Cardiac muscle cell (in vitro differentiated cells and primary cell): ENCODE data around the gene PRDM1. TPM values are rescaled to one million over a fixed set of nuclear protein-coding genes. Genes with fewer than 3 reads are reported as not detected.
A peak's percentile ranks its signal among the peaks of the same experiment; 100 is the strongest.

Source experiments
- DNase-seq, 2 donors: peaks; one replicate each; pipeline versions ENCODE4 v3.0.0 to v3.0.0-alpha.2; 2010 to 2017; ENCODE audit warnings: low read depth in 1 of 2, low spot score in 1 of 2
- H3K27ac ChIP-seq: fragments of 200-600 bp; sonication (generic); 2 replicates; pipeline ENCODE4 v1.5.1; 2016
- H3K27me3 ChIP-seq: fragments of 200-600 bp; sonication (generic); 2 replicates; pipeline ENCODE4 v1.6.0; 2016; ENCODE audit warnings: control low read depth
- H3K36me3 ChIP-seq: fragments of 200-600 bp; sonication (generic); 2 replicates; pipeline ENCODE4 v1.5.1; 2016; ENCODE audit warnings: control low read depth
- H3K4me1 ChIP-seq: fragments of 200-600 bp; sonication (generic); 2 replicates; pipeline ENCODE4 v1.8.1; 2017; ENCODE audit warnings: low read depth, mild to moderate bottlenecking, mixed run types
- H3K4me3 ChIP-seq: fragments of 200-600 bp; sonication (generic); 2 replicates; pipeline ENCODE4 v1.5.1; 2016; ENCODE audit warnings: mild to moderate bottlenecking
- H3K9me3 ChIP-seq: fragments of 200-600 bp; sonication (generic); 2 replicates; pipeline ENCODE4 v1.5.1; 2017; ENCODE audit warnings: low read depth, mild to moderate bottlenecking, control low read depth
- CTCF ChIP-seq: IDR thresholded peaks from 2 replicates; pipeline ENCODE4 v1.5.1; 2012; ENCODE audit warnings: low read depth, mild to moderate bottlenecking, low read length
- polyA plus RNA-seq: library from polyadenylated mRNA; unstranded; fragments of >200 nt; fragmentation: Nextera tagmentation; extraction: Ambion mirVana; gene quantifications from 2 replicates; pipeline ENCODE4 v1.2.1, GENCODE V29; 2016
- total RNA-seq: library from RNA; depleted of rRNA; stranded (reverse); fragments of >200 nt; gene quantifications from 2 replicates; pipeline ENCODE4 v1.2.3, GENCODE V29; 2016

PRDM1 gene
- total and polyA plus RNA-seq, 2 experiments from 2014 or later: 0.67 to 2.4 TPM

GRCh38 chr6:106097411-106098231 is 11.5 kb downstream of the PRDM1 start:
- Histone ChIP-seq H3K36me3 (no peaks in the 10 kb centered on the region), H3K27ac (no peak overlapping the region), H3K4me3 (peak overlapping the region; percentile 9)

GRCh38 chr6:106098383-106099234 is 12.5 kb downstream of the PRDM1 start:
- H3K27ac ChIP-seq: no peak overlapping the region
- no peaks in the 10 kb centered on the region for H3K9me3 ChIP-seq
- peak overlapping the region; percentile 9 for H3K4me3 ChIP-seq
- H3K4me1 ChIP-seq: peaks cover 43% of the 10 kb centered on the region
- peak in 1 of 2 donors; percentile 72 for DNase-seq
- peaks cover 4% of the 10 kb centered on the region for H3K27me3 ChIP-seq
- TF ChIP-seq CTCF: no peak
- H3K36me3 ChIP-seq: no peaks in the 10 kb centered on the region

More at GRCh38 chr6:106097411-106098231, 11.5 kb downstream of the PRDM1 start:
- DNase-seq: peak in 1 of 2 donors; percentile 63
- TF ChIP-seq CTCF: no peak
- Histone ChIP-seq H3K4me1 (peaks cover 33% of the 10 kb centered on the region), H3K9me3 (no peaks in the 10 kb centered on the region), H3K27me3 (peaks cover 4% of the 10 kb centered on the region)

- Histone ChIP-seq H3K36me3 (no peaks in the 10 kb centered on the region), H3K27me3 (peaks cover 4% of the 10 kb centered on the region), H3K27ac (no peak overlapping the region)
Observed at GRCh38 chr6:106099235-106099537, 13.1 kb downstream of the PRDM1 start.

GRCh38 chr6:106100755-106101154 is 14.6 kb downstream of the PRDM1 start:
- H3K4me1 ChIP-seq: peaks cover 47% of the 10 kb centered on the region
- H3K27me3 ChIP-seq: peaks cover 4% of the 10 kb centered on the region
- no peaks in the 10 kb centered on the region for H3K36me3 ChIP-seq
- no peak for TF ChIP-seq CTCF
- H3K9me3 ChIP-seq: no peaks in the 10 kb centered on the region
- no peak overlapping the region for H3K27ac ChIP-seq
- no peak overlapping the region for H3K4me3 ChIP-seq
- no peak for DNase-seq

More at GRCh38 chr6:106099235-106099537, 13.1 kb downstream of the PRDM1 start:
- Histone ChIP-seq H3K4me3 (peak overlapping the region; percentile 9), H3K4me1 (peaks cover 47% of the 10 kb centered on the region), H3K9me3 (no peaks in the 10 kb centered on the region)
- peak in 1 of 2 donors; percentile 46 for DNase-seq
- no peak for TF ChIP-seq CTCF

- Histone ChIP-seq H3K36me3 (no peaks in the 10 kb centered on the region), H3K9me3 (no peaks in the 10 kb centered on the region), H3K27me3 (peaks cover 4% of the 10 kb centered on the region), H3K4me1 (peaks cover 47% of the 10 kb centered on the region), H3K27ac (no peak overlapping the region), H3K4me3 (no peak overlapping the region)
- no peak for TF ChIP-seq CTCF
- no peak for DNase-seq
Observed at GRCh38 chr6:106101466-106101865, 15.3 kb downstream of the PRDM1 start.
